Mesendoderm (in vitro differentiated cells): ENCODE data around the gene SNX32.

Source experiments
- DNase-seq: peaks from one replicate; pipeline ENCODE4 v3.0.0; 2013
- H2AK5ac ChIP-seq: 2 replicates; pipeline ENCODE4 v1.6.1; 2013; ENCODE audit warnings: low read length, inconsistent platforms
- H2BK120ac ChIP-seq: 2 replicates; pipeline ENCODE4 v1.6.1; 2013; ENCODE audit warnings: low read depth, mild to moderate bottlenecking, low read length, moderate library complexity, mixed read lengths
- H2BK15ac ChIP-seq: replicated peaks from 2 replicates; pipeline ENCODE4 v1.6.1; 2013; ENCODE audit warnings: low read depth, mild to moderate bottlenecking, moderate library complexity
- H2BK5ac ChIP-seq: 2 replicates; pipeline ENCODE4 v1.6.1; 2013; ENCODE audit warnings: low read length, inconsistent platforms
- H3K18ac ChIP-seq: 2 replicates; pipeline ENCODE4 v1.6.1; 2013; ENCODE audit warnings: mild to moderate bottlenecking, low read length, mixed read lengths
- H3K23ac ChIP-seq: one replicate; pipeline ENCODE4 v1.6.1; 2013; ENCODE audit warnings: low read length
- H3K27ac ChIP-seq: 2 replicates; pipeline ENCODE4 v1.5.1; 2013; ENCODE audit warnings: low read depth, mild to moderate bottlenecking, inconsistent platforms, low read length, moderate library complexity
- H3K27me3 ChIP-seq: 2 replicates; pipeline ENCODE4 v1.6.1; 2013; ENCODE audit warnings: low read length, control low read depth, mild to moderate bottlenecking, inconsistent platforms; ENCODE audit not compliant: insufficient read depth, poor library complexity
- H3K36me3 ChIP-seq: 2 replicates; pipeline ENCODE4 v1.6.1; 2013; ENCODE audit warnings: low read length, inconsistent platforms; ENCODE audit not compliant: control insufficient read depth, insufficient read depth
- H3K4ac ChIP-seq: one replicate; pipeline ENCODE4 v1.6.1; 2013; ENCODE audit warnings: low read depth, mild to moderate bottlenecking, low read length, moderate library complexity
- H3K4me1 ChIP-seq: 2 replicates; pipeline ENCODE4 v1.6.1; 2013; ENCODE audit warnings: low read depth, low read length, inconsistent platforms; ENCODE audit not compliant: control insufficient read depth
- H3K4me2 ChIP-seq: 2 replicates; pipeline ENCODE4 v1.6.1; 2013; ENCODE audit warnings: low read length
- H3K4me3 ChIP-seq: 2 replicates; pipeline ENCODE4 v1.5.1; 2013; ENCODE audit warnings: mild to moderate bottlenecking, low read length
- H3K56ac ChIP-seq: one replicate; pipeline ENCODE4 v1.6.1; 2013; ENCODE audit warnings: low read length
- H3K79me1 ChIP-seq: 2 replicates; pipeline ENCODE4 v1.6.1; 2013; ENCODE audit warnings: low read length, inconsistent platforms
- H3K79me2 ChIP-seq: 2 replicates; pipeline ENCODE4 v1.6.1; 2013; ENCODE audit warnings: mild to moderate bottlenecking, low read length; ENCODE audit not compliant: control insufficient read depth, insufficient read depth
- H3K9ac ChIP-seq: 2 replicates; pipeline ENCODE4 v1.6.1; 2013; ENCODE audit warnings: low read length, inconsistent platforms
- H4K5ac ChIP-seq: one replicate; pipeline ENCODE4 v1.6.1; 2013; ENCODE audit warnings: low read length
- H4K8ac ChIP-seq: one replicate; pipeline ENCODE4 v1.6.1; 2013; ENCODE audit warnings: low read depth, mild to moderate bottlenecking, control low read depth, low read length, moderate library complexity
- WGBS: extraction: QIAGEN DNeasy Blood & Tissue Kit; methylation state at CpG from one replicate; pipeline ENCODE4 v1.1.7; 2013; ENCODE audit warnings: low lambda C conversion rate, missing lambda C conversion rate; ENCODE audit not compliant: insufficient coverage; ENCODE audit errors: extremely low coverage; 5-methylcytosine and 5-hydroxymethylcytosine counted together

Gene SNX32

DNA sequence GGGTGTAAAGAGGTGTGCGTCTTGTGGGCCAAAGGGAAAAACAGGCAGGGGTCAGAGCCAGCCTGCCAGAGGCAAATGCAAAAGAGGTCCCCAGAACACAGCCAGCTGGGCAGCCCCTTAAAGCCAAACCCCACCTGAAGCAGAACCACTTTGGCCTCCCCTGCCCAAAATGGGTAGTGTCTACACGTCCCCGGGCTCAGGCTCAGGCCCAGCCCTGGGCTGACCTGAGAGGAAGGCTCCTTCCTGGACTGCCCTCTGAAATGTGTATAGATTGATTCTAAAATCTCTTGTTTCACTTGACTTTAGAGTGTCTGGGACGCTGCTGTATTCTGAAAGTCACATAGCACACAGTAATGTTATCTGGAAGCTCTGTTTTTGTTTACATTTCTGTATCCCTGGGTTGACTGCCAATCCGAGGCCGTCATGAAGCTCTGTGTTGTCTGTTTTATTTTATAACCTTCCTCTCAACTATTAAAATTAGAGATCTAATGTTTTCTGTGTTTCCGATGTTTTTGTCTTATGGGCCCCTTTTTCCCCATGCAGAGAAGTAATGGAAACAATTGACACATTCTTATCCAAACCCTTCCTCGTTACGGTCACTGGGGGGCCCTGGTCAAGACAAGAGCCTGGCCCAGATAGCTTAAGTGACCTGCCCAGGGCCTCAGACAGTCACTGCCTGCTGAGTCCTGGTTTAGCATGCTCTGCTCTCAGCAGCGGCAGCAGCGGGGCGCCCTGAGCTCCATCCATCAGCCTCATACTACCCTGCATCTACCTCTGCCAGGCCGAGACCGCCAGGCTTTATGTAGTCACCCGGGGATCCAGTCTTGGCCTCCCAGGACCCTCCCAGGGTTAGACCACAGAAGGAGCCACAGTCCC lies 36.8 kb upstream of the SNX32 start:
- Histone ChIP-seq H3K9ac (no peak overlapping the region), H3K23ac (no peak overlapping the region), H3K79me1 (no peaks in the 10 kb centered on the region), H2BK5ac (no peak overlapping the region), H3K56ac (no peak overlapping the region), H4K8ac (no peak overlapping the region), H3K4me2 (no peak overlapping the region), H4K5ac (no peak overlapping the region), H3K4ac (no peak overlapping the region), H3K18ac (no peak overlapping the region), H3K27me3 (no peaks in the 10 kb centered on the region), H3K79me2 (no peaks in the 10 kb centered on the region), H2BK120ac (no peak overlapping the region), H3K36me3 (no peaks in the 10 kb centered on the region), H3K4me3 (no peak overlapping the region), H2AK5ac (no peak overlapping the region), H3K27ac (no peak overlapping the region), H3K4me1 (no peaks in the 10 kb centered on the region), H2BK15ac (no peak overlapping the region)
- WGBS = no CpG with 5 or more reads among the region's 15 CpGs
- DNase-seq = no peak

DNA sequence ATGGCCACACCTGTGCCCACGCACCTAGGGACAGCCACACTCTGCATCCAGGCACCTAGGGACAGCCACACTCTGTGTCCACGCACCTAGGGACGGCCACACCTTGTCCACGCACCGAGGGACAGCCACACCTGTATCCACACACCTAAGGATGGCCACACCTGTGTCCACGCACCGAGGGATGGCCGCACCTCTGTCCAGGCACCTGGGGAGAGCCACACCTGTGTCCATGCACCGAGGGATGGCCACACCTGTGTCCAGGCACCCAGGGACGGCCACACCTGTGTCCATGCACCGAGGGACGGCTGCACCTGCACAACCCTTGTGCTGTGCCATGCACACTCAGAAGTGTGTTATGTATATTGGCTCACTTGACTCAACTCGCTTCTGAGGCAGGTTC lies 36.1 kb upstream of the SNX32 start:
- Histone ChIP-seq H3K27me3 (no peaks in the 10 kb centered on the region), H3K79me2 (no peaks in the 10 kb centered on the region), H2BK120ac (no peak overlapping the region), H2AK5ac (no peak overlapping the region), H3K56ac (no peak overlapping the region), H3K4me2 (no peak overlapping the region), H3K4me1 (no peaks in the 10 kb centered on the region), H4K5ac (no peak overlapping the region), H3K4me3 (no peak overlapping the region), H4K8ac (no peak overlapping the region), H3K27ac (no peak overlapping the region), H2BK15ac (no peak overlapping the region), H3K4ac (no peak overlapping the region), H3K36me3 (no peaks in the 10 kb centered on the region), H3K9ac (no peak overlapping the region), H3K18ac (no peak overlapping the region), H3K23ac (no peak overlapping the region), H2BK5ac (no peak overlapping the region), H3K79me1 (no peaks in the 10 kb centered on the region)
- WGBS = no CpG with 5 or more reads among the region's 13 CpGs
- no peak for DNase-seq

DNA sequence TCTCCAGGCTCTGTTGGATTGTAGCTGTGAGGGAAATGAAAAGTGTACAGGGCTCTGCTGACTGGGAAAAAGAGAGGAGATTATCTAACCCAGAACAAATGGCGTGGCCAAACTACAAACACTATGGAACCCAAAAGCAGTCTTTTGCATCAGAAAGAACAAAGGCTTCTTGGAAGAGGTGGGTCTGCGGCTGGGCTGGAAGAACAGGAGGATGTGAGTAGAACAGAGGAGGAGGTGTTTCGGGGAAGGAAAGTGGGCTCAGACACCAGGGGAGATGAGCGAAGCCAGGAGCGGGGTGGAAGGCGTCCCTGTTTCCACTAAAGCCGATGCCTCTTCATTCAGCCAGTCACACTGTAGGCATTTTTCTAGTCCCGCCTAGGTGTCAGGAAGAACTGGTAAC lies 34.9 kb upstream of the SNX32 start:
- no peak overlapping the region for H3K4ac ChIP-seq
- H2BK120ac ChIP-seq = no peak overlapping the region
- H3K56ac ChIP-seq = no peak overlapping the region
- H3K18ac ChIP-seq = no peak overlapping the region
- H2AK5ac ChIP-seq = no peak overlapping the region
- no peaks in the 10 kb centered on the region for H3K79me1 ChIP-seq
- H3K23ac ChIP-seq = no peak overlapping the region
- no peak overlapping the region for H3K4me3 ChIP-seq
- H3K36me3 ChIP-seq = no peaks in the 10 kb centered on the region
- H3K4me1 ChIP-seq = no peaks in the 10 kb centered on the region
- H3K79me2 ChIP-seq = no peaks in the 10 kb centered on the region
- H3K4me2 ChIP-seq = no peak overlapping the region
- no peak overlapping the region for H3K9ac ChIP-seq
- H2BK15ac ChIP-seq = no peak overlapping the region
- H4K5ac ChIP-seq = no peak overlapping the region
- H4K8ac ChIP-seq = no peak overlapping the region
- no peak for DNase-seq
- no peak overlapping the region for H2BK5ac ChIP-seq
- H3K27ac ChIP-seq = no peak overlapping the region
- H3K27me3 ChIP-seq = no peaks in the 10 kb centered on the region
- WGBS = no CpG with 5 or more reads among the region's 8 CpGs

DNA sequence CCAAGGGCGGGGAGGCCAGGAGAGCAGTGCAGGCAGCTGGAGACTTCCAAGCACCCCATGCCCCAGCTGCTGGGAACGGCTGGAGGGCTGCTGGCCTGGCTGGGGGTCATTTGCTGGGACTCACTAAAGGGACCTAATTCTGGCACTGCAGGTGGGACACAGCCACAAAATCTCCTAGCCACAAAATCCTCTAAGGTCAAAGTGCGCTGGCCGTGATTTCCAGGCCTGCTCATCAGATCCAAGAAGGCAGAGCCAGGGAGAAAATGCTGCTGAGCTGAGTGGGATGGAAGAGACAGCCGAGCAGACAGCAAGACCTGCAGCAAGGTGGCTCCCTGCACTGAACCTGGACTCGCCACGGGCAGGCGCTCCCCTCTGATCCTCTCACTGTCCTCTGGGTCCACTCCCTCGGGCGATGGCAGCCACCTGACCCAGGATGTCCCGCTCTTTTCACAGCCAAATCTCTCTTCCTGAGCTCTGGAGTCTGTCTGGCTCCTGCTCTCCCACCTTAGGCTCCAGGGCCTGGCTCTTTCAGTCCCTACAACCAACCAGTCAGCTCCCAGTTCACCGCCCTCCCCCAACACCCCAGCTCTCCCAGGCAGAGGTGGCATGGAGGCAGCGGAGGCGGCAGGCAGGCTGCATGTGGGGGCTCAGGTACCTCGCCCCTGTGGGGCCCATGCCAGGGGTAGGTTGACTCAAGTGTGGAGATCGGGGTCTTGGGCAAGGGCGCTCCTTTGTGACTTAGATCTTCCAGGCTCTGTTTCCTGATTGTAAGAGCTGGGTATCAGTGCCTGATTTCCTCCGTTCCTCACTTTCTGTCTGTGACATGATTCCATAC lies 32.4 kb upstream of the SNX32 start:
- no peaks in the 10 kb centered on the region for H3K27me3 ChIP-seq
- H2BK120ac ChIP-seq = no peak overlapping the region
- no CpG with 5 or more reads among the region's 18 CpGs for WGBS

DNA sequence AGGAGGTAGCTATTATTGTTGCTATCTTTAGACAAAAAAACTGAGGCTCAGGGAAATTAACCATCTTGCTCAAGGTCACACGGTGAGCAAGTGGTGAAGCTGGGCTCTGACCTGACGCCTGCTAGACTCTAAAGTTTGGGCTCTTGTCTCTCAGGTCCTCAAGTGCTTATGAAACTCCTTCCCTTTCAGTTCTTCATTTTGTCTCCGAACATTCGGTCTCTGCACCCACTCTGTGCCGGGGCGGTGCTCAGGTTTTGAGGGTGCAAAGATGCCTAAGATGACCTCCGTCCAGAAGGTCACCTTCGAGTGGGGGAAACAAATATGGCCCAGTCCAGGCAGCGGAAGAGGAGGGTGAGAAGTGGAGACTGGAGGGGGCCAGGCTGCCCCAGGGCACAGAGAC lies 30.9 kb upstream of the SNX32 start:
- H4K8ac ChIP-seq = no peak overlapping the region
- no peak overlapping the region for H2BK120ac ChIP-seq
- no peak overlapping the region for H3K56ac ChIP-seq
- H2AK5ac ChIP-seq = no peak overlapping the region
- no peak overlapping the region for H3K23ac ChIP-seq
- H2BK5ac ChIP-seq = no peak overlapping the region
- no peak overlapping the region for H3K4ac ChIP-seq
- no peak overlapping the region for H3K27ac ChIP-seq
- H3K4me3 ChIP-seq = no peak overlapping the region
- H3K4me1 ChIP-seq = no peaks in the 10 kb centered on the region
- H2BK15ac ChIP-seq = no peak overlapping the region
- H3K27me3 ChIP-seq = no peaks in the 10 kb centered on the region
- no peaks in the 10 kb centered on the region for H3K79me1 ChIP-seq
- no CpG with 5 or more reads among the region's 9 CpGs for WGBS
- H4K5ac ChIP-seq = no peak overlapping the region
- H3K4me2 ChIP-seq = no peak overlapping the region
- H3K18ac ChIP-seq = no peak overlapping the region
- no peak overlapping the region for H3K9ac ChIP-seq
- H3K36me3 ChIP-seq = no peaks in the 10 kb centered on the region
- no peak for DNase-seq
- H3K79me2 ChIP-seq = no peaks in the 10 kb centered on the region

More for the DNA sequence above, 32.4 kb upstream of the SNX32 start:
- no peak overlapping the region for H3K4me3 ChIP-seq
- no peak overlapping the region for H2AK5ac ChIP-seq
- H3K18ac ChIP-seq = no peak overlapping the region
- no peak overlapping the region for H4K5ac ChIP-seq
- no peak overlapping the region for H3K27ac ChIP-seq
- no peak overlapping the region for H3K9ac ChIP-seq
- H3K36me3 ChIP-seq = no peaks in the 10 kb centered on the region
- no peaks in the 10 kb centered on the region for H3K79me1 ChIP-seq
- no peak overlapping the region for H4K8ac ChIP-seq
- no peak overlapping the region for H3K56ac ChIP-seq
- H2BK15ac ChIP-seq = no peak overlapping the region
- no peaks in the 10 kb centered on the region for H3K79me2 ChIP-seq
- H3K4me2 ChIP-seq = no peak overlapping the region
- H3K4me1 ChIP-seq = no peaks in the 10 kb centered on the region
- no peak overlapping the region for H3K23ac ChIP-seq
- no peak overlapping the region for H3K4ac ChIP-seq
- H2BK5ac ChIP-seq = no peak overlapping the region
- no peak for DNase-seq
